HL-60 (cell line): ENCODE data around the gene KRABD2.

Experiments
- GABPA ChIP-seq: IDR thresholded peaks from 2 replicates; pipeline ENCODE4 v1.6.1; 2012; ENCODE audit warnings: low read depth
- POLR2AphosphoS5 ChIP-seq: IDR thresholded peaks from 2 replicates; pipeline ENCODE4 v1.6.1; 2012; ENCODE audit warnings: low read depth
- SPI1 ChIP-seq: IDR thresholded peaks from 2 replicates; pipeline ENCODE4 v1.6.1; 2012; ENCODE audit warnings: low read depth, mild to moderate bottlenecking, borderline replicate concordance
- TF ChIP-seq, protein P1 (sequence below): IDR thresholded peaks from one replicate; pipeline ENCODE4 v1.5.1; 2011; ENCODE audit warnings: low read length, control low read depth, inconsistent platforms; ENCODE audit not compliant: insufficient read depth
- TF ChIP-seq, protein P2 (sequence below): IDR thresholded peaks from 2 replicates; pipeline ENCODE4 v1.6.1; 2012; ENCODE audit warnings: low read depth; ENCODE audit not compliant: insufficient replicate concordance

DNA sequence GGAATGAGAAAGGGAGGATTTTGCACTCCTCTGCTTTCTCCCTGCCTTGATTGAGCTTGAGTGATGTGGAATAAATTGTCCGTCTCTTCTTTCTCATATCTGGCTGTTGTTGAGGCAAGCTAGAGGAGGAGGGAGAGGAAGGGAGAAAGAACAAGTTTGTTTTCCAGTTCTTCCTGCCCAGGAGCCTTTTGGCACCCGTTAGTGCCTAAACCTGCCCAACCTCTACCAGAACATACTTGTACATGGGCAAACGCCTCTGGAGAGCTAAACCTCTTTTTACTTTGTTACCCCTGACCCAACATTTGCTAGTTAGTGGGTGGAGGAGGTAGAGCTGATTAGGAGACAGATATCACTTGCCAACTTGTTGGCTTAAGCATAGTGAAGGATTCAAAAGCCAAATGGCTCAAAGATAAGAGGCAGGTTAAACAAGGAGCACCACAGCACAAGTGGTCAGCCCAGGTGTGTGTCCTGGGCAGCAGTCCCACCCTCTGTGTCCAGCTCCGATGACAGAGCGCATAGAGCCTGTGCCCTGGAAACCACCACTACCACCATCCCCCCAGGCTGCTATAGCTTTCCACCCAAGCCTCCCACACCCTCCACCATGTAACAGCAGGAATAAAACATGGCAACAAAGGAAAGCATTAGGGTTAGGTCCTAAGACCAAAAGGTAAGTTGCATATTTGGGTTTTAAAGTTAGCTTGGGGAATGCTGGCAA is 30.4 kb downstream of the KRABD2 start:
- TF ChIP-seq GABPA, result no peak
- TF ChIP-seq, protein P1, sequence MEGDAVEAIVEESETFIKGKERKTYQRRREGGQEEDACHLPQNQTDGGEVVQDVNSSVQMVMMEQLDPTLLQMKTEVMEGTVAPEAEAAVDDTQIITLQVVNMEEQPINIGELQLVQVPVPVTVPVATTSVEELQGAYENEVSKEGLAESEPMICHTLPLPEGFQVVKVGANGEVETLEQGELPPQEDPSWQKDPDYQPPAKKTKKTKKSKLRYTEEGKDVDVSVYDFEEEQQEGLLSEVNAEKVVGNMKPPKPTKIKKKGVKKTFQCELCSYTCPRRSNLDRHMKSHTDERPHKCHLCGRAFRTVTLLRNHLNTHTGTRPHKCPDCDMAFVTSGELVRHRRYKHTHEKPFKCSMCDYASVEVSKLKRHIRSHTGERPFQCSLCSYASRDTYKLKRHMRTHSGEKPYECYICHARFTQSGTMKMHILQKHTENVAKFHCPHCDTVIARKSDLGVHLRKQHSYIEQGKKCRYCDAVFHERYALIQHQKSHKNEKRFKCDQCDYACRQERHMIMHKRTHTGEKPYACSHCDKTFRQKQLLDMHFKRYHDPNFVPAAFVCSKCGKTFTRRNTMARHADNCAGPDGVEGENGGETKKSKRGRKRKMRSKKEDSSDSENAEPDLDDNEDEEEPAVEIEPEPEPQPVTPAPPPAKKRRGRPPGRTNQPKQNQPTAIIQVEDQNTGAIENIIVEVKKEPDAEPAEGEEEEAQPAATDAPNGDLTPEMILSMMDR, result no peak
- TF ChIP-seq POLR2AphosphoS5, result no peak
- TF ChIP-seq, protein P2, sequence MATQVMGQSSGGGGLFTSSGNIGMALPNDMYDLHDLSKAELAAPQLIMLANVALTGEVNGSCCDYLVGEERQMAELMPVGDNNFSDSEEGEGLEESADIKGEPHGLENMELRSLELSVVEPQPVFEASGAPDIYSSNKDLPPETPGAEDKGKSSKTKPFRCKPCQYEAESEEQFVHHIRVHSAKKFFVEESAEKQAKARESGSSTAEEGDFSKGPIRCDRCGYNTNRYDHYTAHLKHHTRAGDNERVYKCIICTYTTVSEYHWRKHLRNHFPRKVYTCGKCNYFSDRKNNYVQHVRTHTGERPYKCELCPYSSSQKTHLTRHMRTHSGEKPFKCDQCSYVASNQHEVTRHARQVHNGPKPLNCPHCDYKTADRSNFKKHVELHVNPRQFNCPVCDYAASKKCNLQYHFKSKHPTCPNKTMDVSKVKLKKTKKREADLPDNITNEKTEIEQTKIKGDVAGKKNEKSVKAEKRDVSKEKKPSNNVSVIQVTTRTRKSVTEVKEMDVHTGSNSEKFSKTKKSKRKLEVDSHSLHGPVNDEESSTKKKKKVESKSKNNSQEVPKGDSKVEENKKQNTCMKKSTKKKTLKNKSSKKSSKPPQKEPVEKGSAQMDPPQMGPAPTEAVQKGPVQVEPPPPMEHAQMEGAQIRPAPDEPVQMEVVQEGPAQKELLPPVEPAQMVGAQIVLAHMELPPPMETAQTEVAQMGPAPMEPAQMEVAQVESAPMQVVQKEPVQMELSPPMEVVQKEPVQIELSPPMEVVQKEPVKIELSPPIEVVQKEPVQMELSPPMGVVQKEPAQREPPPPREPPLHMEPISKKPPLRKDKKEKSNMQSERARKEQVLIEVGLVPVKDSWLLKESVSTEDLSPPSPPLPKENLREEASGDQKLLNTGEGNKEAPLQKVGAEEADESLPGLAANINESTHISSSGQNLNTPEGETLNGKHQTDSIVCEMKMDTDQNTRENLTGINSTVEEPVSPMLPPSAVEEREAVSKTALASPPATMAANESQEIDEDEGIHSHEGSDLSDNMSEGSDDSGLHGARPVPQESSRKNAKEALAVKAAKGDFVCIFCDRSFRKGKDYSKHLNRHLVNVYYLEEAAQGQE, result no peak
- TF ChIP-seq SPI1, result no peak
